ENCODE results near the gene PLA2G2F.
"Not testable (repeated sequence)": the region's sequence is repeated elsewhere in the genome, so short reads cannot be mapped to it uniquely, and the experiment has no call there.

PLA2G2F gene

GRCh38 chr1:20114021-20114648 lies 25.0 kb upstream of the PLA2G2F start:
- no peak for DNase-seq (ENCODE audit: low read depth)

GRCh38 chr1:20115479-20115878 lies 23.6 kb upstream of the PLA2G2F start:
- DNase-seq (ENCODE audit: low read depth): no peak

- no peak for DNase-seq (ENCODE audit: low read depth)
Observed at GRCh38 chr1:20115916-20116315, 23.2 kb upstream of the PLA2G2F start.

GRCh38 chr1:20117236-20117635 lies 21.9 kb upstream of the PLA2G2F start:
- DNase-seq (ENCODE audit: low read depth): no peak

GRCh38 chr1:20119347-20119746 lies 19.8 kb upstream of the PLA2G2F start, which contains the start of gene PLA2G2D:
Gene PLA2G2D (minus strand): TSS chr1:20119536. CDS start chr1:20119498, 38 bp downstream.
- no peak for DNase-seq (ENCODE audit: low read depth)

- DNase-seq (ENCODE audit: low read depth): no peak
Observed at GRCh38 chr1:20120796-20121195, 18.3 kb upstream of the PLA2G2F start.

GRCh38 chr1:20123722-20124455 lies 15.2 kb upstream of the PLA2G2F start:
- no peak for DNase-seq (ENCODE audit: low read depth)

- DNase-seq (ENCODE audit: low read depth): peak; percentile 27
Observed at GRCh38 chr1:20124456-20125057, 14.6 kb upstream of the PLA2G2F start.

- no peak for DNase-seq (ENCODE audit: low read depth)
Observed at GRCh38 chr1:20125100-20125499, 14.0 kb upstream of the PLA2G2F start.

- DNase-seq (ENCODE audit: low read depth): no peak
Observed at GRCh38 chr1:20126041-20126805, 12.9 kb upstream of the PLA2G2F start.

- DNase-seq (ENCODE audit: low read depth): no peak
Observed at GRCh38 chr1:20126806-20127440, 12.2 kb upstream of the PLA2G2F start.

GRCh38 chr1:20130518-20130917 lies 8.6 kb upstream of the PLA2G2F start:
- not testable (repeated sequence) for DNase-seq (ENCODE audit: low read depth)

GRCh38 chr1:20134995-20135394 lies 4.1 kb upstream of the PLA2G2F start:
- no peak for DNase-seq (ENCODE audit: low read depth)

GRCh38 chr1:20136249-20136648 lies 2.9 kb upstream of the PLA2G2F start:
- no peak for DNase-seq (ENCODE audit: low read depth)

- DNase-seq (ENCODE audit: low read depth): no peak
Observed at GRCh38 chr1:20137055-20137454, 2.1 kb upstream of the PLA2G2F start.

GRCh38 chr1:20137604-20138003 lies 1.5 kb upstream of the PLA2G2F start:
- DNase-seq (ENCODE audit: low read depth): no peak

- no peak for DNase-seq (ENCODE audit: low read depth)
Observed at GRCh38 chr1:20138346-20138745, 777 bp upstream of the PLA2G2F start.

- no peak for DNase-seq (ENCODE audit: low read depth)
Observed at GRCh38 chr1:20139776-20140612, 871 bp downstream of the PLA2G2F start.

GRCh38 chr1:20141001-20141400 lies 1.9 kb downstream of the PLA2G2F start:
- DNase-seq (ENCODE audit: low read depth): no peak

GRCh38 chr1:20141466-20141865 lies 2.3 kb downstream of the PLA2G2F start:
- DNase-seq (ENCODE audit: low read depth): no peak

All from GM04503 (cell line).